Measurements from ENCODE around the gene PISD.

Gene PISD

DNA sequence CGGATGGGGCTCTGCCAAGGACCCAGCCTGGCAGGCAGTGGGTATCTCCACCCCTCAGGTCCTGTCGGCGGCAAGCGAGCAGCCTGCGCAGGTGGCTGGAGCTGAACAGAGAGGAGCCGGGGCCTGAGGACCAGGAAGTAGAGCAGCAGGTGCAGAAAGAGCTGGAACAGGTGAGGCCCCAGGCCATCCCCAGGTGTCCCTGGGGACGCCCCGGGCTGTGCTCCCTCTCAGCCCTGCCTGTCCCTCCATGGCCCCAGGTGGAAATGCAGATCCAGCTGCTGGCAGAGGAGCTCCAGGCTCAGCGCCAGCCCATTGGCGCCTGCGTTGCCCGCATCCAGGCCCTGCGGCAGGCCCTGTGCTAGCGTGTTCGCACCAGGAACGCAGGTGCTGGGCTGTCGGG is 44.0 kb downstream of the PISD start:
- TF ChIP-seq CTCF (IDR thresholded peaks at IDR 0.05; ENCODE audit: low read depth, low read length, missing control alignments) = no peak
- no peak overlapping the region for H3K4me3 ChIP-seq (replicated peaks; ENCODE audit: low read depth, low read length)
- DNase-seq (ENCODE audit: extremely low read depth, low read depth) = no peak

DNA sequence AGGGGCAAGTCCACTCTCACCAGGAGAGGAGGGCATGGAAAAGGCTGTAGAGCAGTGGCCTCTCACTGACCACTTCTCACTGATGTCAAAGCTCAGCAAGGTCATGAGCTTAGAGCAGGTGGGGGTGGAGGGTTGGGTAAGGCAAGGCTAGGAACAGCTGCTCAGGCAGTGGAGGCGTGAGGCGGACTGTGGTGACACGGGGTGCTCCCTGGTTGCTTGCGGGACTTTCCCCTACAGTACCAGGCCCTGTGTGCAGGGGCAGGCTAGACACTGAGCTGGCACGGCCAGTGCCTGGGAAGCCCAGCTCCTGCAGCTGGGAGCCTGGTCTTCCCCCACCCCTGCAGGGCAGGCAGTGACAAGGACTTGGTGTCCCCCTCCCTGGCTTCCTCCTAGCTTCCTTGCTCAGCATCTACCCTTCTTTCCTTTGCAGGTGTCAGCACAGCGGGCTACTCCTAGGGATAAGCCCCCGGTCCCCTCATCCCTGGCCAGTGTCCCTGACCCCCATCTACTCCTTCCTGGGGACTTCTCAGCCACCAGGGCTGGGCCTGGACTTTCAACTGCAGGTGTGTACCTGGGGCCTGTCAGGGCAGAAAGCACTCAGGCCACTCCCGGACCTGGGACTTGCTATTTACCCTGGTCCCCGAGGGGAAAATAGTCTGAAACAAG is 45.6 kb downstream of the PISD start:
- no peak for DNase-seq (ENCODE audit: extremely low read depth, low read depth)
- TF ChIP-seq CTCF (IDR thresholded peaks at IDR 0.05; ENCODE audit: low read depth, low read length, missing control alignments) = no peak
- H3K4me3 ChIP-seq (replicated peaks; ENCODE audit: low read depth, low read length) = no peak overlapping the region

DNA sequence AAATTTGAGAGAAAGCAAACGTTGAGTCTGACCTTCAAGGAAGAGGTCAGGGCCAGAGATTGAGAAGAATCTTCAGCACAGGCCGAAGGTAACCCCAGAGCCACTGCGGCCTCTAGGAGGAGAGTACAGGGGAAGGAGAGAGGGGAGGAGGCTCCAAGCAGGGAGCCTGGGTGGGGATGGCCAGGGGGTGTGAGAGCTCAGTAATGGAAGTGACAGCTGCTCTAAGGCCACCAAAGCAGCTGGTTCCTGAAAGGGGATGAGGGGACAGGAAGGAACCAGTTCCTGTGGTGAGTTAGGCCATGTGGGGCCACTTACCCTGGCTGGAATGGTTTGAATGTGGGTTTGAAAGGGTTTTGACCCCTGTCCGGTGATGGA is 46.1 kb downstream of the PISD start:
- no peak for TF ChIP-seq CTCF (IDR thresholded peaks at IDR 0.05; ENCODE audit: low read depth, low read length, missing control alignments)
- no peak for DNase-seq (ENCODE audit: extremely low read depth, low read depth)
- no peak overlapping the region for H3K4me3 ChIP-seq (replicated peaks; ENCODE audit: low read depth, low read length)

DNA sequence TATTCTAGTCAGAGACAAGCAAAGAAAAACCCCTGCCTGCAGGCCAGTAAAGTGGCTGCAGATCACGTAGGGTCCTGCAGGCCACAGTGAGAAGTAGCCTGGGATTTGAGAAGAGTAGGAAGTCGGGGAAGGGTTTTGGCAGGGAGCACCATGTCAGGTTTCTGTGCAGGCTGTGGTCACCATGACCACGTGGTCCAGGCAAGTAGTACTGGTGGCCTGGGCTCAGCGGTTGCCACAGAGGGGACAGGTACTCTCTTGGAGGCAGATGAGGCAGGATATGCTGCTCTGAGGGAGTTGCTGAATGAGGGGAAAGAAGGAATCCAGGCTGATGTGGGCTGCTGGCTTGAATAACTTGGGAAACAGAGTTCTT is 46.5 kb downstream of the PISD start:
- no peak overlapping the region for H3K4me3 ChIP-seq (replicated peaks; ENCODE audit: low read depth, low read length)
- DNase-seq (ENCODE audit: extremely low read depth, low read depth) = no peak
- TF ChIP-seq CTCF (IDR thresholded peaks at IDR 0.05; ENCODE audit: low read depth, low read length, missing control alignments) = no peak

- no peak for TF ChIP-seq CTCF (IDR thresholded peaks at IDR 0.05; ENCODE audit: low read depth, low read length, missing control alignments)
- no peak for DNase-seq (ENCODE audit: extremely low read depth, low read depth)
- H3K4me3 ChIP-seq (replicated peaks; ENCODE audit: low read depth, low read length) = no peak overlapping the region
Measured at GRCh38 chr22:31614781-31615490, 47.1 kb downstream of the PISD start.

DNA sequence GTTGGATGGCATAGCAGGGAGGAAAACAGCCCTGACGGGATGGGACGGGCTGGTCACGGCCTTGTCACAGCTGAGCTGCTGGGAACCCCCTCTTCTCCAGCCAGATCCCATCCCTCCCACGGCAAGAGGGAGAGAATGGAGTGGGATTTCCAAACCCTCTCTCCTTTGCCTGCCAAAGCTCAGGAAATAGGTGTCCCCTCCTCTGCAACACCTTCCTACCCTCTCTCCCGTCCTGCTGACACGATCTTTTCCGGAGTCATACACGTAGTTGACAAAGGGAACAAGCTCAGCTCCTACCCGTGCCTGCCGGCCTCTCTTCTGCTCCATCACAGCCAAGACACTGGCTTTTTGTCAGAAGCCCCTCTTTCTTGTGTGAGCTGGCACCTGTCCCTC is 48.1 kb downstream of the PISD start:
- no peak overlapping the region for H3K4me3 ChIP-seq (replicated peaks; ENCODE audit: low read depth, low read length)
- DNase-seq (ENCODE audit: extremely low read depth, low read depth) = no peak
- TF ChIP-seq CTCF (IDR thresholded peaks at IDR 0.05; ENCODE audit: low read depth, low read length, missing control alignments) = no peak

All from HFF-Myc (cell line).